Esophagus squamous epithelium (tissue), 5 donors: ENCODE results near the gene CTNNA3. TPM values are rescaled to one million over a fixed set of nuclear protein-coding genes. Genes with fewer than 3 reads are reported as not detected.
"Not testable (repeated sequence)": the region's sequence is repeated elsewhere in the genome, so short reads cannot be mapped to it uniquely, and the experiment has no call there.

ENCODE experiments used
- DNase-seq: peaks from one replicate; lab custom pipeline; 2025; lab: John Stamatoyannopoulos, UW
- H3K27ac ChIP-seq, 4 donors: fragments of 200-600 bp; sonication (generic); one replicate each; pipeline ENCODE4 v1.5.1; 2016 to 2019; ENCODE audit warnings: mild to moderate bottlenecking in 1 of 4
- H3K27me3 ChIP-seq, 4 donors: fragments of 200-600 bp; sonication (generic); 1 replicate in 3 of 4; 2 replicates in 1 of 4; pipeline versions ENCODE4 v1.5.1 to v1.6.0; 2017 to 2021; ENCODE audit warnings: antibody characterized with exemption in 1 of 4
- H3K36me3 ChIP-seq, 3 donors: fragments of 200-600 bp; sonication (generic); one replicate each; pipeline ENCODE4 v1.5.1; 2016 to 2019
- H3K4me1 ChIP-seq, 3 donors: fragments of 200-600 bp; sonication (generic); one replicate each; pipeline ENCODE4 v1.5.1; 2017 to 2019
- H3K4me3 ChIP-seq, 4 donors: fragments of 200-600 bp; sonication (generic); 1 replicate in 3 of 4; 2 replicates in 1 of 4; pipeline ENCODE4 v1.5.1; 2016 to 2019; ENCODE audit warnings: mild to moderate bottlenecking in 2 of 4, moderate library complexity in 1 of 4
- H3K9me3 ChIP-seq, 3 donors: fragments of 200-600 bp; sonication (generic); one replicate each; pipeline ENCODE4 v1.5.1; 2016 to 2019
- POLR2A ChIP-seq, 4 donors: fragments of 450-650 bp; IDR thresholded peaks; one replicate each; pipeline ENCODE4 v1.6.1; 2017; ENCODE audit warnings: antibody characterized with exemption in 4 of 4, mild to moderate bottlenecking in 4 of 4, moderate library complexity in 3 of 4
- whole genome bisulfite sequencing, 2 donors: methylation state at CpG; one replicate each; pipeline ENCODE4 v1.1.5; 2018; 5-methylcytosine and 5-hydroxymethylcytosine counted together
- intact Hi-C: fragments of 100-400 bp; cut with DNase I; formaldehyde crosslinking; loops from one replicate; pipeline ENCODE4 v1.15.0; 2022
- total RNA-seq, 4 donors: library from RNA; depleted of rRNA; stranded (reverse); fragments of >200 nt; gene quantifications; one replicate each; pipeline ENCODE4 v1.1.0, GENCODE V29; 2016
- TF ChIP-seq, protein P1 (sequence below), 6 experiments: fragments of 450-650 bp in 4 of 6; fragments of 200-600 bp in 2 of 6; sonication (generic) in 2 of 6; IDR thresholded peaks; one replicate each; pipeline ENCODE4 v1.5.1; 2016 to 2019; ENCODE audit warnings: antibody characterized with exemption in 6 of 6, mild to moderate bottlenecking in 4 of 6, moderate library complexity in 4 of 6
- donor health status: DM: yes; HTN: yes; CAD: no.

The CTNNA3 gene
- total RNA-seq, 4 donors from 2014 or later: 0.29 to 1.9 (median 0.61) TPM; not detected in 1

DNA sequence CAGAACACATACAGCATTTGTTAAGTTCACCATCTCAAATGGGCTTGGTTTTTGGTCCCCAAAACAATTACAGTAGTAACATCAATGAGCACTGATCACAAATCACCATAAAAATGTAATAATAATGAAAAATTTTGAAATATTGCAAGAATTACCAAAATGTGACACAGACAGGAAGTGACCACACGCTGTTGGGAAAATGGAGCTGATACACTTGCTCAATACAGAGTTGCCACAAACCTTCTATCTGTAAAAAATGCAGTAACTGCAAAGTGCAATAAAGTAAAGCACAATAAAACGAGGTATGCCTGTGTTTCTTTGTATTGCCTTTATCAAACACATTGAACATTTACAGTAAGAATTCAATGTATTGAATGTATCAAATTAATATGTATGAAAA is 262.7 kb downstream of the CTNNA3 start:
- no peaks in the 10 kb centered on the region for H3K27me3 ChIP-seq
- no peak overlapping the region for H3K4me3 ChIP-seq
- WGBS, 2 donors: 53 to 56% methylated on average over 2 of the region's 2 CpGs
- H3K9me3 ChIP-seq: no peaks in the 10 kb centered on the region
- H3K4me1 ChIP-seq: no peaks in the 10 kb centered on the region
- no peak overlapping the region for H3K27ac ChIP-seq
- intact Hi-C loops: no loop called here
- H3K36me3 ChIP-seq: no peaks in the 10 kb centered on the region
- DNase-seq: no peak
- TF ChIP-seq, protein P1, sequence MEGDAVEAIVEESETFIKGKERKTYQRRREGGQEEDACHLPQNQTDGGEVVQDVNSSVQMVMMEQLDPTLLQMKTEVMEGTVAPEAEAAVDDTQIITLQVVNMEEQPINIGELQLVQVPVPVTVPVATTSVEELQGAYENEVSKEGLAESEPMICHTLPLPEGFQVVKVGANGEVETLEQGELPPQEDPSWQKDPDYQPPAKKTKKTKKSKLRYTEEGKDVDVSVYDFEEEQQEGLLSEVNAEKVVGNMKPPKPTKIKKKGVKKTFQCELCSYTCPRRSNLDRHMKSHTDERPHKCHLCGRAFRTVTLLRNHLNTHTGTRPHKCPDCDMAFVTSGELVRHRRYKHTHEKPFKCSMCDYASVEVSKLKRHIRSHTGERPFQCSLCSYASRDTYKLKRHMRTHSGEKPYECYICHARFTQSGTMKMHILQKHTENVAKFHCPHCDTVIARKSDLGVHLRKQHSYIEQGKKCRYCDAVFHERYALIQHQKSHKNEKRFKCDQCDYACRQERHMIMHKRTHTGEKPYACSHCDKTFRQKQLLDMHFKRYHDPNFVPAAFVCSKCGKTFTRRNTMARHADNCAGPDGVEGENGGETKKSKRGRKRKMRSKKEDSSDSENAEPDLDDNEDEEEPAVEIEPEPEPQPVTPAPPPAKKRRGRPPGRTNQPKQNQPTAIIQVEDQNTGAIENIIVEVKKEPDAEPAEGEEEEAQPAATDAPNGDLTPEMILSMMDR (IDR thresholded peaks at IDR 0.05): no peak
- no peak for TF ChIP-seq POLR2A (IDR thresholded peaks at IDR 0.05)

GRCh38 chr10:67402620-67403019 is 293.4 kb downstream of the CTNNA3 start:
- no peaks in the 10 kb centered on the region for H3K9me3 ChIP-seq
- DNase-seq: no peak
- H3K4me1 ChIP-seq: no peaks in the 10 kb centered on the region
- intact Hi-C loops: no loop called here
- WGBS, 2 donors: no CpG with 5 or more reads among the region's 3 CpGs
- TF ChIP-seq, protein P1 (IDR thresholded peaks at IDR 0.05): no peak
- no peak for TF ChIP-seq POLR2A (IDR thresholded peaks at IDR 0.05)
- no peaks in the 10 kb centered on the region for H3K27me3 ChIP-seq
- H3K27ac ChIP-seq: no peak overlapping the region
- H3K4me3 ChIP-seq: no peak overlapping the region
- no peaks in the 10 kb centered on the region for H3K36me3 ChIP-seq

DNA sequence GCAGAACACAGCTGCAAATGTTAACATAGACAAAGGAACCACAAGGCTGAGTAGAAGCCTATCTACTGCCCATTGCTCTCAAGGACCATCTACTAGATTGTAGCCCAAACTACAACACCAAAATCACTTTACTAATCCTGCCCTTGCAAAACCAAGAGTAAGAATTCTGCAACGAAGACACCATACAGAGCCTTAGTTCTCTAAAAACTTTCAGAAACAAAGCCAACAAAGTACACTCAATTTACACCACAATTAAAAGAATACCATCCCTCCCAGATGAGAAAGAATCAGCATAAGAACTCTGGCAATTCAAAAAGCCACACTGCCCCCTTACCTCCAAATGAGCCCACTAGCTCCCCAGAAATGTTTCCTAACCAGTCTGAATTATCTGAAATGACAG is 294.3 kb downstream of the CTNNA3 start:
- DNase-seq: no peak
- no peak for TF ChIP-seq POLR2A (IDR thresholded peaks at IDR 0.05)
- TF ChIP-seq, protein P1 (IDR thresholded peaks at IDR 0.05): no peak
- H3K27me3 ChIP-seq: no peaks in the 10 kb centered on the region
- H3K9me3 ChIP-seq: no peaks in the 10 kb centered on the region
- no peaks in the 10 kb centered on the region for H3K4me1 ChIP-seq
- H3K27ac ChIP-seq: no peak overlapping the region
- H3K36me3 ChIP-seq: no peaks in the 10 kb centered on the region
- intact Hi-C loops: no loop called here
- no peak overlapping the region for H3K4me3 ChIP-seq
- WGBS, 2 donors: 0 to 10% methylated on average over 1 of the region's 1 CpG

GRCh38 chr10:67386841-67387533 is 309.0 kb downstream of the CTNNA3 start:
- H3K27me3 ChIP-seq, intact Hi-C loops, H3K27ac ChIP-seq, DNase-seq, H3K36me3 ChIP-seq, H3K9me3 ChIP-seq, H3K4me1 ChIP-seq: not testable (repeated sequence)
- peak overlapping the region in 2 of 4 donors; percentile 28 to 60 for H3K4me3 ChIP-seq
- 10 to 21% methylated on average over 9 to 14 of the region's 33 CpGs for WGBS, 2 donors

- no peak overlapping the region for H3K4me3 ChIP-seq
- 67 to 72% methylated on average over 3 of the region's 3 CpGs for WGBS, 2 donors
- TF ChIP-seq POLR2A (IDR thresholded peaks at IDR 0.05): no peak
- TF ChIP-seq, protein P1 (IDR thresholded peaks at IDR 0.05): no peak
- no peaks in the 10 kb centered on the region for H3K4me1 ChIP-seq
- DNase-seq: no peak
- no peaks in the 10 kb centered on the region for H3K27me3 ChIP-seq
- H3K27ac ChIP-seq: no peak overlapping the region
- no peaks in the 10 kb centered on the region for H3K36me3 ChIP-seq
- intact Hi-C loops: no loop called here
- no peaks in the 10 kb centered on the region for H3K9me3 ChIP-seq
Measured at GRCh38 chr10:67386260-67386659, 309.7 kb downstream of the CTNNA3 start.
